Fibroblast of lung (primary cell): ENCODE measurements around the gene ASAP2.

Experiments used
- CTCF ChIP-seq, 2 donors: IDR thresholded peaks in 1 of 2; conservative IDR thresholded peaks in 1 of 2; 1 replicate in 1 of 2; 2 replicates in 1 of 2; pipeline ENCODE4 v1.5.1; 2011 to 2012; ENCODE audit warnings: low read length in 2 of 2, control low read depth in 1 of 2, inconsistent platforms in 1 of 2, low read depth in 1 of 2, mild to moderate bottlenecking in 1 of 2
- EZH2 ChIP-seq: IDR thresholded peaks from 2 replicates; pipeline ENCODE4 v1.5.1; 2012; ENCODE audit warnings: low read length, control low read depth, mild to moderate bottlenecking; ENCODE audit errors: missing control alignments

DNA sequence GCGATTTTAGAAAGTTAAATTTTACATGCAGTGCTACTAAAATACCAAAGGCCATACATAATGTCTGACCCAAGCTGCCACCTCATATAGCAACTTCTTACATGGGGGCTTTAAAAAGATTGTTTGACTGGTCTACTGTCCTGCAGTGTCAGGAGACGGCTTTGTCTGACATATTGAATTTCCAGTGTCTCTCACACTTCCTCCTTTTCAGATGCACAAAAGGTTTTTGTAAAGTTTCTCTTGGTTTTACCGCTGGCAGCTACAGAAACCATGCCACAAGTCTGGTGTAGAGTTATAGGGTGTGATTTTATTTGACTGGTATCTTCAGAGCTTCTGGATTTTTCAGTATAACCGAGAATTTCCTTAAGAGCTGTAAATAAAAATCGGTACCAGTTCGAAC lies 1.1 kb upstream of the ASAP2 start:
- TF ChIP-seq CTCF (conservative IDR thresholded peaks at IDR 0.05 in 1 of 2, IDR thresholded peaks at IDR 0.05 in 1 of 2; ENCODE audit: low read depth in 1 of 2, low read length in 2 of 2), result no peak
- no peak for TF ChIP-seq EZH2
